Vagina (tissue), 2 donors: ENCODE data around the gene RIT2.

Source experiments
- POLR2A ChIP-seq, 2 donors: fragments of 450-650 bp; IDR thresholded peaks; one replicate each; pipeline ENCODE4 v1.6.1; 2017; ENCODE audit warnings: antibody characterized with exemption in 2 of 2, mild to moderate bottlenecking in 2 of 2, moderate library complexity in 2 of 2
- TF ChIP-seq, protein P1 (sequence below), 3 experiments: fragments of 450-650 bp in 2 of 3; fragments of 200-600 bp in 1 of 3; sonication (generic) in 1 of 3; IDR thresholded peaks; one replicate each; pipeline ENCODE4 v1.5.1; 2017 to 2019; ENCODE audit warnings: antibody characterized with exemption in 3 of 3, mild to moderate bottlenecking in 2 of 3, moderate library complexity in 2 of 3

DNA sequence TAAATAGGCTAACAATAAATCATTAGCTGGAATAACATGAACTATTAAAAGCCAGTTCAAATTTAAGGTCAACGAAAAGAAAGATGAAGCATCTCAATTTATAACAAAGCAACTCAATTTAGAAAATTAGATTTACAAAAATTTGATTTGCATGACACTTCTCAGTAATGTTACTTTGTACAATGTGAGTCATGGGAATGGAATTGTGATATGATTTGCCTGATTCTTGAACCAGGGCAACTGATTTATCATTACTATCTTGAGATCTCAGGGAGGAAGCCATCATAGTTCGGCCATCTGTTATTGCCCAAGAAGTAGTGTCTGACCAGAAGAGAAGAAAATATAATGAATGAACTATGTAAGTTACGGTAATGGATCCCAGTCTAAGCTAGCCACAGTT lies 193.1 kb downstream of the RIT2 start:
- TF ChIP-seq, protein P1, sequence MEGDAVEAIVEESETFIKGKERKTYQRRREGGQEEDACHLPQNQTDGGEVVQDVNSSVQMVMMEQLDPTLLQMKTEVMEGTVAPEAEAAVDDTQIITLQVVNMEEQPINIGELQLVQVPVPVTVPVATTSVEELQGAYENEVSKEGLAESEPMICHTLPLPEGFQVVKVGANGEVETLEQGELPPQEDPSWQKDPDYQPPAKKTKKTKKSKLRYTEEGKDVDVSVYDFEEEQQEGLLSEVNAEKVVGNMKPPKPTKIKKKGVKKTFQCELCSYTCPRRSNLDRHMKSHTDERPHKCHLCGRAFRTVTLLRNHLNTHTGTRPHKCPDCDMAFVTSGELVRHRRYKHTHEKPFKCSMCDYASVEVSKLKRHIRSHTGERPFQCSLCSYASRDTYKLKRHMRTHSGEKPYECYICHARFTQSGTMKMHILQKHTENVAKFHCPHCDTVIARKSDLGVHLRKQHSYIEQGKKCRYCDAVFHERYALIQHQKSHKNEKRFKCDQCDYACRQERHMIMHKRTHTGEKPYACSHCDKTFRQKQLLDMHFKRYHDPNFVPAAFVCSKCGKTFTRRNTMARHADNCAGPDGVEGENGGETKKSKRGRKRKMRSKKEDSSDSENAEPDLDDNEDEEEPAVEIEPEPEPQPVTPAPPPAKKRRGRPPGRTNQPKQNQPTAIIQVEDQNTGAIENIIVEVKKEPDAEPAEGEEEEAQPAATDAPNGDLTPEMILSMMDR (IDR thresholded peaks at IDR 0.05): no peak
- no peak for TF ChIP-seq POLR2A (IDR thresholded peaks at IDR 0.05)
